ENCODE data around the gene ACKR2.

DNA sequence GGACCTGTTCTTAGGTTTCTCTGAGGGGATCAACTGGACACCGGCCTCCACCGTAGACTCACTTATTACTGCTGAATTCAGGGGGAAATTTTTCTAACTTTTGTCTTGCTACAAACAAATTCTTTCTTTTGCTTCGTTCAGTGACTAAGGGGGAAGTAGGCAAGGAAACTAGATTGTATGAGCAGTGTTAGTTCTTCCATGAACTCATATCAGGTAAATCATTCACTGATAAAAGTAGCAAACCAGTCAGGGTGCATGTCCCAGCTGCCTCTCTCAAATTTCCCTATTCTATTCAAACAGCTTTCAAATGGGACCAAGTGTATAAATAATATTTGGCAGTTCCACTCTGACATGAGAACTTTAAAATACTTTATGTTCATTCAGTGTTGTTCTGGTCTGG lies 28.8 kb upstream of the ACKR2 start:
- TF ChIP-seq, protein P1, sequence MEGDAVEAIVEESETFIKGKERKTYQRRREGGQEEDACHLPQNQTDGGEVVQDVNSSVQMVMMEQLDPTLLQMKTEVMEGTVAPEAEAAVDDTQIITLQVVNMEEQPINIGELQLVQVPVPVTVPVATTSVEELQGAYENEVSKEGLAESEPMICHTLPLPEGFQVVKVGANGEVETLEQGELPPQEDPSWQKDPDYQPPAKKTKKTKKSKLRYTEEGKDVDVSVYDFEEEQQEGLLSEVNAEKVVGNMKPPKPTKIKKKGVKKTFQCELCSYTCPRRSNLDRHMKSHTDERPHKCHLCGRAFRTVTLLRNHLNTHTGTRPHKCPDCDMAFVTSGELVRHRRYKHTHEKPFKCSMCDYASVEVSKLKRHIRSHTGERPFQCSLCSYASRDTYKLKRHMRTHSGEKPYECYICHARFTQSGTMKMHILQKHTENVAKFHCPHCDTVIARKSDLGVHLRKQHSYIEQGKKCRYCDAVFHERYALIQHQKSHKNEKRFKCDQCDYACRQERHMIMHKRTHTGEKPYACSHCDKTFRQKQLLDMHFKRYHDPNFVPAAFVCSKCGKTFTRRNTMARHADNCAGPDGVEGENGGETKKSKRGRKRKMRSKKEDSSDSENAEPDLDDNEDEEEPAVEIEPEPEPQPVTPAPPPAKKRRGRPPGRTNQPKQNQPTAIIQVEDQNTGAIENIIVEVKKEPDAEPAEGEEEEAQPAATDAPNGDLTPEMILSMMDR (optimal IDR thresholded peaks at IDR 0.05 in 1 of 3, IDR thresholded peaks at IDR 0.05 in 1 of 3, conservative IDR thresholded peaks at IDR 0.05 in 1 of 3; ENCODE audit: extremely low read depth in 1 of 3, insufficient read depth in 2 of 3, low read length in 3 of 3): no peak
- TF ChIP-seq EZH2 (IDR thresholded peaks at IDR 0.05; ENCODE audit: low read length): no peak

Data from keratinocyte (primary cell).